ENCODE data around the gene ADAMTS12.
A peak's percentile ranks its signal among the peaks of the same experiment; 100 is the strongest.

The ADAMTS12 gene

DNA sequence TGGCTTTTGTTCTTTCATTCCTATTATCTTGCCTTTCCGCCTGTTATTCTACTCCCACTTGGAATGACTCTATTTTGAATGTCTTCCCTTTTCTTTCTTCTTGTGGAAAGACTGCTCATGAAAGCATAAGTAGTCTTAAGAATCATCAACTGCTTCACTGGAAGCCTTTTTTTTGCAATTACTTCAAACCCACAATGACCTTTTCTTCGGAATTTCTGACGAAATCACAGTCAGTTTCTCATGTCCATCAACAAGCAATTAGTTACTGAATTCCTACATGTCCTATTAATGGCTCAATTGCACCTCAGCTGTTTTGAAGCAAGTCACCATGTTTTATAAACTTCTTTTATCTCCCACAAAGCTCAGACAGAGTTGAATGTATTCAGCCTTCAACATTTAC, 254.8 kb downstream of the ADAMTS12 start:
- no peak for DNase-seq

DNA sequence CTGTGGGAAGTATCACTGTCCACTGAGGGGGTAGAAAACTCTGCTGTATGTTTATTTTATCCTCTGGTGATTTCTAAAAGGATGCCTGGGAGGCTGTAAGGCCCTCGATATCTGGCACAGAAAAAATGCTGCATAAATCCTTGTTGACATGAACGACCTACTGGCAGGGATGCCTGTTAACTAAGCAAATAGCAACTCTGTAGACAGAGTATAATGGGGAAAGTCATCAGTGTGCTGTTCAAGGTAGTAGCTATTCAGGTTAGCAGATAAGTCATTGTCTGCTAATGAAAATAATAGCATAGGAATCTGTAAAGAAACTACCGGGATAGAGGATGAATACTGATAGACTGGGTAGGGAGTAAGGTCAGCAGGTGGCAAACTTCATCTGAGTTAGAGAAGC, 256.2 kb downstream of the ADAMTS12 start:
- DNase-seq = no peak

DNA sequence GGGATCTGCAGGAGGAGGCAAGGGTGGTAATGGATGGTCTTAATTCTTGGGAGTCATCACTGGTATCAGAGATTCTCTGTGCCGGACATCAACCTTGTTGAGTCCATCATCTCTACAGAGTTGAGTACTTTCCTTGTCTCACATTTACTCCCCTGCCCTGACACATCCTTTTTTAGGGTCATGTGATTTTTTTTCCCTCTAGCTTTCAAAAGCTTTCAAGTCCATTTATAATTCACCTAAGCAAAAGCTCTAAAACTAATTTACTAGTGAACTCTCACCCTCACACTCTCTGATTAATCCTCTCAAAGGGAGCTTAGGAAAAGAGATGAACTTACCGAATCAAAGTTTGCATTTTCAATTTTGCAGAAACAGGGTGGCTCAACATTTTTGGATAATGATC, 258.1 kb downstream of the ADAMTS12 start:
- no peak for DNase-seq

DNA sequence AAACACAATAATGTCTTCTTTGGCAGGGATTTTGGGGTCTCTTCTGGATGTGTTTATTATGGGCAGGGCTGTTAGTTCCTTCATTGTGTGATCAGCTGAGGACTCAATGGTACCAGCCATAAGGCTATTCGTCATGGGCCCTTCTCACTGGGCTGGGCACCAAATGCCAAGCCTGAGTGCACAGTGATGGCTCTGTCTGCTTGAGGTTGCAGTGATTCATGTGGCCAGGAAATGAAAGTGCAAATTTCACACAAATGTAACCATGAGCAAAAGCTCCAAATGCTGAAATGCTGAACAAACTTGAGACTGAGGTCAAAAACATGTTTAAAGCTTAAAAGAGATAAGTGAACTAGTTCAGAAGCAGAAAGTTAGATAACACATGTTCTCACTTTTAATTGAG, 260.0 kb downstream of the ADAMTS12 start:
- DNase-seq = no peak

DNA sequence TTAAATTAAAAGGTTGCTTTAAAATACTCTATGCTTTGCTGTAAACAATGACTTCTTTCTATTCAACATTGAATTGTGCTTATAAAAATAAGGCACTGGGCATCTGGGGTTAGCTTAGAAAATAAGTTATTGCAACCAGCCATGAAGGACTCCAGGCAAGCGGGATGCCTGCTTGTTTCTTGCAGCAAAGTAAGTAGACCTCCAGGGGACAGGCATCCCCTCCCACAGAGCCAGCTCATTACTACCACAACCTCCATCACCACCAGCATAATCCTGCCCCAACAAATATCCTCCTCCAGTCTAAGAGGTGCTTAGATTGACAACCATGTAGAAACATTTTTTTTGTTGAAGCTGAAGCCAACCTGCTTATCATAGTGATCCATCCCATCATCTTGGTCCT, 260.7 kb downstream of the ADAMTS12 start:
- no peak for DNase-seq

DNA sequence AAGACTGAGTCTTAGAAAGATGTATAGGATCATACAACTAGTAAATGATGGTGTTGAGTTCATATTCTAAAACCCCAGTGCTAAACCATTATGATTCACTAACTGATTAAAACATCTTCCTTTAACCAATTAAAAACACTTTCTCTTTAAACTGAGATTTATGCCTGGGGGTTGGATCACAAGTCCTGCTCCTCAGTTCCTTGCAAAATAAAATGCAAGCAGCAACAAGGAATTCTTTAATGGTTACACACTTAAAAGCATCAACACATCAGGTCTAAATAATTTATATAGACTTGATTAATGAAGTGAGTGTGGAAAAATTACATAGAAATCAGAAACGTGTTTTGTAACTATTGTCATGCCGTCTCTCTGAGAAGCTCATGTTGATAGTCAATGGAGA, 261.8 kb downstream of the ADAMTS12 start:
- no peak for DNase-seq

DNA sequence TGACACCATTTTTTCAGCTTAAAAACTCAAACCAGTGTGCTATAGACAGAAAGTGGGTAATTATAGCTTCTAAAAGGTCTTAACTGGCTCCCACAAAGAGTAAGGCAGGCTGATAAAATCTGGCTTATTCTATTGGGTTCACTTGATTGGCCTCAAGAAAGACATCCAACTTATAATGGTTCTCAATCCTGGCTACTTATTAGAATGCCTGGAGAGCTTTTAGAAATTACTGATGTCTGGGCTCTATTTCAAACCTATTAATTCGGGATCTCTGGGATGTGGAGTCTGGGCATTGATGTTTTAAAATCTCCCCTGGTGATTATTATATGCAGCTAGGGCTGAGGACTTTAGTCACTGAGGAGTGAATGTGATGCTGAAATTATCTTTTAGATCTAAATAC, 263.0 kb downstream of the ADAMTS12 start:
- DNase-seq = no peak

DNA sequence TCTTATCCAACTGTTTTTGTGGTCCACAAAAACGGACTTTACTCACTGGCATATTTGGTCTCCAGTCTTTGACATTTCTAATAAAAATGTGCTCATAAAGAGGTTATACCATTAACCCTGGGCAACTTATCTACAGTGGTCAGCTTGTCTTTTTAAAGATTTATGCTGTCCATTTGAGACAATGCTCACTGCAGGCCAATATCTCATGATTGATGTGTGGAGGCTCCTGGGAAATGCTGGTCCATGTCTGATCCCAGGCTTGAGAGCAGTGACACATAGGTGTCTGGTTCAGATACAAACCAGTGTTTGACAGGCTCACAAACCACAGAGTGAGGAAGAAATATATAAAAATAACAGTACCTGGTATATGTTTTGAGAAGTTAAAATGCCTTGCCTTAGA, 270.3 kb downstream of the ADAMTS12 start:
- DNase-seq = no peak

DNA sequence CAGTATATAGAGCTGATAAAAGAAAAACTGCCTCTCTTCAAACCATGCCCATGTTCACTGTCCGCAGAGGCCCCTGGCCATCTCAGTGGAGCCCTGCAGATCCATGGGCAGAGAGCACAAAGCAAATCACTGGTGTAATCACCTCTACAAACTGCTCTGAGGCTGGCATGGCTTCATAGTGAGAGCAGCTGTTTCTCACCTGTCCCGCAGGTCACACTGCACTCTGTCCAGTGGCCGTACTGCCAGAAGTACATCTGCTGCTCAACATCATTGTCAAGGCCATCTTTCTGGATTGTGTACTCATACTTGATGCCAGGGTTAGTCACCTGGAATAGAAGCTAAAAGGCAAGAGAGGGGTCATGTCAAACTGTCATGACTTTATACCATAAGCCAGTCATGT, 277.8 kb downstream of the ADAMTS12 start:
- no peak for DNase-seq

DNA sequence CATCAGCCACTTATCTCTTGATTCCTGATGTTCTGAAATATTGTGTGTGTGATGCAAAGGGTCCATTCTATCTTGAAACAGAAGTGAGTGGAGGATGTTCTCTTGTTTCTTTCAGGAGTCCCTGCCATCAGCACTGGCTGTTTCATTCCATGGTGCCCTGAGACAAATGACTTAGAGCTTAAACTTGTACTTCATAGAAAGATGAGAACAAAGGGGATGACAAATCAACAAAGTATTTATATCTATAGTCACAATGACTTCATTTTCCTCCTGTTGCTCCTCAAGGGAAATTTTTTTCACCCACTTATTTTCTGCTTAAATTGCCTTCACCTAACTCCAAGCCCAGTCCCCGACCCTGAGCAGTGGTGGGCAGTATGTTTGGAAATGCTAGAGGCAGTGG, 279.4 kb downstream of the ADAMTS12 start:
- DNase-seq = no peak

DNA sequence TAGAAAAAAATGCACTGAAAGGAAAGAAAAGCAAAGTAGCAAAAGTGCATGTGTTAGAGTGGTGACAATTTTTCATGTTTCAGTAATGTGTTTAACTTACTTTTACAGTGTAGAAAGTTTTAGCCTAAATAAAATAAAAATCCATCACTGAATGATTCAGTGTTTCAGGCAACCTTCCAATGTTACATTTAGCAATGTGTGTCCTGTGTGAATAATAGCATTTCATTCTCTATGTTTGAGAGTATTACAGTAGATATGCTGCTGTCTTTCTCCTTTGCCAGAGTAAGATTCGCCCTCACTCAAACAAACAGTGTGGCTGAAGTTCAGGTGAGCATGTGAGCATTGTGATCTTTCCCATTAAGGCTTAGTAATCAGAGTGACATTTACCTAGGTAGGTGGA, 279.9 kb downstream of the ADAMTS12 start:
- DNase-seq = no peak

DNA sequence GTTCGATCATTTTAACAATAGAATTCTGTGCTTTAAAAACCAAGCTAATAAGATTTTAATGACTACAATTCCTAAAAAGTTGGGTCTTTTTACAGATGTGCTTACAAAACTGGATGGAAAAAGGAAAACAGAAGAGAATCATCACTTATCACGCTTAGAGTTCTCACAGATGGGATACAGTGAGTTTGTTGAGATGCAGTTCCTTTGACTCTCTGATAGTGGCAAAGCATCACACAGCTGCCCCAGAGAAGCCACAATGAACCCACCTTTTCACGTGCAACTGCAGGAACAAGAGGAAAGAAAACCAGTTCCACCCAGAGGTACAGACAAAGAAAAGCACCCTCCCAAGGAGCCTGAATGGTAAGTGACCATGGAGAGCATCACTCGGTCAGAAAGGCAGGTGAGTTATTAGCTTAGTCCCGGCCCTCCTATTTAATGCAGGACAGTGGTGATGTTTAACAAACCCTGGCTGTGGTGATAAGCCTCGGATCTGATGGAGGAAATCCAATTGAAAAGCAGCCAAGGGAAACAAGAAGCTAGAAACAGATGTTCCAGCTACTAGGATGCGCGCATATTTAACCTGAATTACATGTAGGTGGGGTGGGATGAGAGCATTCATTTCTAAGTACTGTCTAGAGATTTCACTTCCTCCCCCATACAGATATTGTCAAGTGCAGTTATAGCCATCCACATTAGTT, 283.3 kb downstream of the ADAMTS12 start:
- no peak for DNase-seq

DNA sequence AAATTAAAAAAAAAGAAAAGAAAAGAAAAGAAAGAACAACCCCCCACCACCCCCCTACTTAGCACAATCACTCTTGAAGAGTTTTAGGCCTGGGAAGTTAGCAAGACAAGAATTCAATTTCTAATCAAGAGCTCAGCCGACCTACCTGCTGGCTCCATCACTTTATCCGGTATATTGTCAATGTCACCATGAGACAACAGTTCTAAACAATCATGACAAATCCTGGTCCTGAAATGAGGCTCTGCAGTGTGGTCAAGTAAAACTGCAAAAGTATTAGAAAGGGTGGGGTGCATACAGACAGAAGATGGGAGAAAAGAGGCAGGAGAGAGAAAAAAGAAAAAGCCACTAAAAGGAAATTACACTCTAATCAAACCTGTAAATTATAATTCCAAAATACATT, 287.3 kb downstream of the ADAMTS12 start:
- no peak for DNase-seq

DNA sequence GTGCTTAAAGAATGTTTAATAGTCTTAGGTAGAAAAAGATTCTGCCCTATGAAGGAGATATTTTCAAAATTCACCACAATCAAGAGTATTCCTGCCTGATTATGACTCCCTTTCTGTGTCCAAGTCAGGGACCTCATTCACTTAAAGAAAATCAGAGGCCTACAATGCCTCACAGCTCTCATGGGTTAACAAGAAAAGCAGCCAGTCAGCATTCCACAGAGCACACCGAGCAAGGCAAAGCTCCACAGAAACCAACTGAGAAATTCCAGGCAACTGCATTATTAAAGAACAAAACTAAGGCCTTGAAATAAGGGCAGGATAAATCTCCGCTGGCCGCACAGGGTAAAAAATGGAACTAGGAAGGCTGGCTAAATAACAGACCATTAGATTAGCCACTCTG, 289.9 kb downstream of the ADAMTS12 start:
- DNase-seq = no peak

DNA sequence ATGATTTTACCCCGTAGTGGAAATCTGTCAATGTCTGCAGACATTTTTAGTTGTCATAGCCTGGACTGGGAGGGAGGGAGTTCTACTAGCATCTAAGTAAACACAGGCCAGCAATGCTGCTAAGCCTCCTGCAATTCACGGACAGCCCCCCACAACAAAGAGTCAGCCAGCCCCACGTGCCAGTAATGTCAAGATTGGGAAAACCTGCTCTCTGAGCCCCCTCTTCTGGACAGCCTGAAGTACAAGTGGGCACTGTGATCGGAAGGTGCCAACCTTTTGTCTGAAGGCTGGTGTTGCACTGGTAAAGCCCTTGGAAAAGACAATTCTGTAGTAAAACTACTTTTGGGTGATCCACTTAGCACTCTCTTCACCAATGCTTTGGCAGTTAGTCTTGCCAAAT, 296.5 kb downstream of the ADAMTS12 start:
- no peak for DNase-seq

DNA sequence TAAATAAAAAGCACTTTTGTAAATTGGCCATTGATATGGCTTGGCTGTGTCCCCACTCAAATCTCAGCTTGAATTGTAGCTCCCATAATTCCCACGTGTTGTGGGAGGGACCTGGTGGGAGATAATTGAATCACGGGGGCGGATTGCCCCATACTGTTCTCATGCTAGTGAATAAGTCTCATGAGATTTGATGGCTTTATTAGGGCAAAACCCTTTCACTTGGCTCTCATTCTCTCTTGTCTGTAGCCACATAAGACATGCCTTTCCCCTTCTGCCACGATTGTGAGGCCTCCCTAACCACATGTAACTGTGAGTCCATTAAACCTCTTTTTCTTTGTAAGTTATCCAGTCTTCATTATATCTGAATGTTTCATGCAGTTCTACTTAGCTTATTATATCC, 297.8 kb downstream of the ADAMTS12 start:
- DNase-seq = no peak

DNA sequence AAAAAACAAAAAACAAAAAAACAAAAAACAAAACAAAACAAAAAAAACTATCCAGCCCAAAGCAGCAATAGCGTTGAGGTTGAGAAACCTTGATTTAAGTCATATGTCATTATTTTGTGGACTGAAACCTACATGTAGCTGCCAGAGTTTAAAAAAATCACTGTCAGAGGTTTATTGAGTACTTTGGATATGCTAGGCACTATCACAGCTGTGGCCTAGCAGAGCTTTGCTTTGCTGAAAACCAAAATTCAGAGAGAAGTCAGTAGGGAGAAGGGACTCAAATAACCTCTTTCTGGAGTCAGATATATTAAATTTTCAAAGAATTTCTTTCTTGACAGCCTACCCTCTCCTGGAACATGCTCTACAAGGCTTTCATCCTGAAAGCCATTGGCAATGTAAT, 299.5 kb downstream of the ADAMTS12 start:
- no peak for DNase-seq

DNA sequence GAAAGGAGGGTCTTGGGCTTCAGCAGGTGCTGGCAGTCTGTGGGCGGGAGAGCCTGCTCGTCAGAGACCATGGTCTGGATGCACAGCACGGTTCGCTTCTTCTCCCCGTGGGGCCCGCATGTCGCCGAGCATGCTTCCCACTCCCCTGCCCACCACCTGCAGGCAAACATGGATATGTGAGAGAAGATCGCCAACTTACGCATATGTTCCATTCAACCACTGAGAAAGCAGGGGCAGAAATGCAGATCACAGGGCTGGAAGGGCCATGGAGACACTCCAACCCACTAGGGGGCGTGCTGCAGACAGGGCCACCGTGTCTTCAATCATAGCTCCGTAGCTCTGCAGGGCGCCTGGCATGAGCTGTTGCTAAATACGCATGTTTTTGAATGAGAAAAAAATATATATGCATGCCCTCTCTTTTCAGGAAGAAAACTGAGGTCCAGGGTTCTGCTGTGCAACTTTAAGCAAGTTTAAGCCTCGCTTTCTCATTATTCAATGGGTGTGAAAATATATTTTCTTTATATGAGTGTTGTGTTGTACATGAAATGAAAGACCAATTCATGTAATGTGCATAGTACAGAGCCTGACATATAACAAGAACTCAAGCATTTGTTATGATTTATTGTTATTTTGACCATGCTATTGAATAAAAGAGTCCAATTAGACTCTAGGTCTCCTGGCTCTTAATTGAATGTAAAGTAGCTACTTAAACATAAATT, 303.0 kb downstream of the ADAMTS12 start:
- peak; percentile 21 for DNase-seq

DNA sequence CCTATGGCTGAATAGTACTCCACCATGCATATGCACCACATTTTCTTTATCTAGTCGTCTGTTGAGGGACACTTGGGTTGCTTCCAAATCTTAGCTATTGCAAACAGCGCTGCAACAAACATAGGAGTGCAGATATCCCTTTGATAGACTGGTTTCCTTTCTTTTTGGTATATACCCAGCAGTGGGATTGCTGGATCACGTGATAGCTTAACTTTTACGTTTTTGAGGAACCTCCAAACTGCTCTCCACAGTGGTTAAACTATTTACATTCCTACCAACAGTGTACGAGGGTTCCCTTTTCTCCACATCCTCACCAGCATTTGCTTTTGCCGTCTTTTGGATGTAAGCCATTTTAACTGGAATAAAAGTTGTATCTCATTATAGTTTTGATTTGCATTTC, 308.5 kb downstream of the ADAMTS12 start:
- DNase-seq = no peak

DNA sequence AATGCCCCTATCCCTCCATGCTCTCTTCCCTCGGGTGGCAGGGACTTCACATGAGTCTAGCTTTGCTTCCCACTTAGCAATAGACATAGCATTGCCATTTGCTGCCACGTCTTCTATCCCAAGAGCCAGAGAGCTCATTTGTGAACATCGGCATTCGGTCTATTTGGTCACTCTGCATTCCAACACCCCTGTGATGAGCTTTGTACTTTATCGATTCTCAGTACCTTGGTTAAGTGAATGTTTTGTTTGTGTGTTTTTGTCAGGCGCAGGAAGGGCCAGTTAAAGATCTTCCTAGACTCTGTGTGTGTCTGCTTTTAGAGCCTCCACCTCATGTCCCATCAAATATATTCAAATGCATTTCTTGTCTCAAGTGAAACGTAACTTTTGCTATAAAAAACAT, 309.4 kb downstream of the ADAMTS12 start:
- DNase-seq = no peak

DNA sequence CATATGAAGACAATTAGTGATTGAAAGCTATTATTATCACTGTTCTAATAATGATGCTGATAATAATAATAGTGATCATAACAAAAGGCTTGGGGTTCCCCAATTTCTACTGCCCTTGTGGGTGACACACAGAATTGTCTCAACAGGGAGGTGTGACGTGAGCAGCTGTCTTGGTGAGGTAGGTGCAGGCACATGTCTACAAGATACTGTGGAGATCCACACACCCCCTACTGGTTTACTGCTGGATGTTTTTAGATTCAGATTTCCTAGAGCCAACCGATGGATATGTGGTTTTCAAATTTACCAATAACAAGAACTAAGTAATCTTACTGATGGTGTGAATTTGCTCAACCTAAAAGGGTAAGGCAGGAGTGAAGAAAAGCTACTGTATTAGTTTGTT, 312.0 kb downstream of the ADAMTS12 start:
- no peak for DNase-seq

DNA sequence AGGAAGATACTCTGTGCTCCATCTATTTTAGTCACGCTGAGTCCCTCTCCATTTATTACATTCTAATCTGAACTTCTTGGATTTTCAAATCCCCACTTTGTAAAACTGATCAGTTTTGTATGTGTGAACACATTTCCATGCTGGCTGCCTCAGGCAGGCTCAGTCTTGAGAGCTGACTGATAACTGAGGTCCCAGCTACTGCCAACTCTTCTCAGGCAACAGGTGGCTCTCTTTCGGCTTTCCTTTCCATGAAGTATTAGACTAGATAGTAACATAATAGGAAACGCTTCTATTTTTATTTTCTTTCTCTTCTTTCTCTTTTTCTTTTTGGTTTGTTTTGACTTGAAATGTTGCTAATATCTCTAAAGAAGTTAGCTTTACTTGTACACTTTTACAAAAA, 312.6 kb downstream of the ADAMTS12 start:
- DNase-seq = no peak

DNA sequence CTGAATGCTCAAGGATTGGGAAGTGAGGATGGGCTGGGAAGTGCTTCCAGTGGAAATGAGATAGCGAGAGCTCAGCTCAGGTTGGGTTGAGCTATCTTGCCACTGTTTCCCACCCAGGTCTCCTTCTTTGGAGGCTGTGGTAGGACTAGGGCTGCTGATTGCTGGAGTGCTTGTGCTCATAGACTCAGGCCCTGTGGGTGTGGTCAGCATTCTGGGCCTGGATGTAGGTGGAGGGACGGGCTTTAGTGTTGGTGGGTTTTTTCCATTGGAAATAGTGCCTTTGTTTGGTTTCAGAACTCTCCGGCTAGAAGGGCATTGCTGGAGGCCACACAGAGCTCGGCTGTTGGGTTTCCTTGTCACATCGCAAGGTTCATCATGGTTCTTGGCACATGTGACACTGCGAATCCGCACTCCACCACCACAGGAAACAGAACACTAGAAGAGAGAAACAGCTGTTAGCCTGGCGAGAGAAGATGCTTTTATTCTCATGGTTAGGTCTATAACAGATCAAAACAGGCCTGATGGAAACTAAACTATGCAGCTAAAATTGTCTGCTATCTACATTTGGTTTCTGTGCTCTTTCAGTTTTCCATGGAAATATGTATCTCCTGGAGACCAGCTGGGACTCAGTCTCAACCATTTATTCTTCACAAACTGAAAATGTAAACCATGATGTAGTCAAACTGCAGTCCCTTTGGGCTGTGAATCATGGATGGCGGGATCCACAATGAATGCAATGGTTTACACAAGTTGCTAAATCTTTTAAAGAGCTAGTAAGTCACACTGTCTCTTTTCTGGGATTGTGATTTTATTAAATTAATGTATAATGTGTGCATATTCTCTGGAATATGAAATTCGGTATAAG, 314.8 kb downstream of the ADAMTS12 start:
- DNase-seq = no peak

DNA sequence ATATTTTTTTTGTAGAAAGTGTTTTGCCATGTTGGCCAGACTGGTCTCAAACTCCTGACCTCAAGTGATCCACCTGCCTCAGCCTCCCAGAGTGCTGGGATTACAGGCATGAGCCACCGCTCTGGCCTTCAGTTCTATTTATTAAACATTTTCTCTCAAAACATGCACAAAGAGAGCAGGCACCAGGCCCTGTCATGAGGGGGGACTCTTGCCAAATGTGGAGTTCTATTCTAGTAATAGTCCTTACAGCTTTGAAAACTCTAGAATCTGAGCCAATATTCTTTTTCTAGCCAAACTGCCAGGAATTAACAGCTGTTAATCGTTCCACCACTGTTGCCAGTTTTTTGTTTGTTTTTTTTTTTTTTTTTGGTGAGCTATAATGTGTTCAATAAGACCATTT, 326.5 kb downstream of the ADAMTS12 start:
- DNase-seq = no peak
